Upper lobe of left lung (tissue), 4 donors: ENCODE results near the gene TECPR1.

Experiments
- CTCF ChIP-seq, 6 experiments: fragments of 450-650 bp in 4 of 6; fragments of 200-600 bp in 2 of 6; sonication (generic) in 2 of 6; IDR thresholded peaks; one replicate each; pipeline ENCODE4 v1.5.1; 2016 to 2019; ENCODE audit warnings: antibody characterized with exemption in 6 of 6
- EP300 ChIP-seq, 4 donors: sonication (generic); formaldehyde crosslinking; IDR thresholded peaks; one replicate each; pipeline ENCODE4 v1.5.1; 2017; ENCODE audit warnings: antibody characterized with exemption in 4 of 4, control low read depth in 2 of 4
- POLR2A ChIP-seq, 4 donors: fragments of 450-650 bp; IDR thresholded peaks; one replicate each; pipeline ENCODE4 v1.5.1; 2016 to 2017; ENCODE audit warnings: antibody characterized with exemption in 4 of 4, mild to moderate bottlenecking in 2 of 4
- POLR2AphosphoS5 ChIP-seq, 2 donors: sonication (generic); formaldehyde crosslinking; IDR thresholded peaks; one replicate each; pipeline ENCODE4 v1.5.1; 2017; ENCODE audit warnings: antibody characterized with exemption in 2 of 2

- TF ChIP-seq CTCF (IDR thresholded peaks at IDR 0.05) (no peak), POLR2AphosphoS5 (IDR thresholded peaks at IDR 0.05) (no peak), POLR2A (IDR thresholded peaks at IDR 0.05) (peak in 1 of 4 donors; percentile 7), EP300 (IDR thresholded peaks at IDR 0.05) (no peak)
These were observed 29.9 kb upstream of the TECPR1 start for GRCh38 chr7:98281757-98282606.
